Right atrium auricular region (tissue), 2 donors: ENCODE data around the gene TMEM150B. TPM values are rescaled to one million over a fixed set of nuclear protein-coding genes. Genes with fewer than 3 reads are reported as not detected.

Experiments used
- DNase-seq: peaks from one replicate; pipeline ENCODE4 v3.0.0-alpha.2; 2019; ENCODE audit warnings: low spot score
- H3K27ac ChIP-seq, 2 donors: fragments of 200-600 bp; sonication (generic); 1 replicate in 1 of 2; 2 replicates in 1 of 2; pipeline ENCODE4 v1.5.1; 2016 to 2019
- H3K27me3 ChIP-seq, 2 donors: fragments of 200-600 bp; sonication (generic); one replicate each; pipeline versions ENCODE4 v1.5.1 to v1.6.0; 2017 to 2019
- H3K36me3 ChIP-seq: fragments of 200-600 bp; sonication (generic); one replicate; pipeline ENCODE4 v1.5.1; 2016
- H3K4me1 ChIP-seq, 2 donors: fragments of 200-600 bp; sonication (generic); one replicate each; pipeline versions ENCODE4 v1.5.1 to v1.6.0; 2017 to 2019
- H3K4me3 ChIP-seq, 2 donors: fragments of 200-600 bp; sonication (generic); 1 replicate in 1 of 2; 2 replicates in 1 of 2; pipeline ENCODE4 v1.5.1; 2017 to 2019; ENCODE audit warnings: mild to moderate bottlenecking in 1 of 2, moderate library complexity in 1 of 2
- H3K9me3 ChIP-seq, 2 donors: fragments of 200-600 bp; sonication (generic); one replicate each; pipeline ENCODE4 v1.5.1; 2019
- CTCF ChIP-seq, 2 donors: fragments of 200-600 bp; sonication (generic); IDR thresholded peaks; one replicate each; pipeline ENCODE4 v1.5.1; 2019; ENCODE audit warnings: antibody characterized with exemption in 2 of 2
- total RNA-seq, 2 donors: library from RNA; depleted of rRNA; stranded (reverse); fragments of >200 nt; gene quantifications; one replicate each; pipeline ENCODE4 v1.1.0, GENCODE V29; 2016

TMEM150B gene
- total RNA-seq, 2 donors from 2014 or later: 3.3 TPM; not detected in 1

GRCh38 chr19:55277494-55277893, 47.6 kb downstream of the TMEM150B start:
- Histone ChIP-seq H3K27me3 (no peaks in the 10 kb centered on the region), H3K4me1 (peaks cover 0 to 15% of the 10 kb centered on the region in 2 donors), H3K36me3 (peaks cover 32% of the 10 kb centered on the region), H3K4me3 (no peak overlapping the region), H3K27ac (no peak overlapping the region), H3K9me3 (no peaks in the 10 kb centered on the region)
- TF ChIP-seq CTCF (IDR thresholded peaks at IDR 0.05): no peak
- no peak for DNase-seq

GRCh38 chr19:55276720-55277430, 48.3 kb downstream of the TMEM150B start:
- no peak for TF ChIP-seq CTCF (IDR thresholded peaks at IDR 0.05)
- H3K9me3 ChIP-seq: no peaks in the 10 kb centered on the region
- no peak overlapping the region for H3K4me3 ChIP-seq
- H3K4me1 ChIP-seq: peaks cover 0 to 15% of the 10 kb centered on the region in 2 donors
- no peak for DNase-seq
- no peaks in the 10 kb centered on the region for H3K27me3 ChIP-seq
- peaks cover 38% of the 10 kb centered on the region for H3K36me3 ChIP-seq
- no peak overlapping the region for H3K27ac ChIP-seq

GRCh38 chr19:55275851-55276719, 49.1 kb downstream of the TMEM150B start:
- DNase-seq: no peak
- Histone ChIP-seq H3K4me1 (peaks cover 0 to 15% of the 10 kb centered on the region in 2 donors), H3K36me3 (peaks cover 38% of the 10 kb centered on the region), H3K9me3 (no peaks in the 10 kb centered on the region), H3K27me3 (no peaks in the 10 kb centered on the region), H3K27ac (no peak overlapping the region), H3K4me3 (no peak overlapping the region)
- TF ChIP-seq CTCF (IDR thresholded peaks at IDR 0.05): no peak

- Histone ChIP-seq H3K4me3 (no peak overlapping the region), H3K27me3 (no peaks in the 10 kb centered on the region), H3K27ac (no peak overlapping the region), H3K4me1 (peaks cover 0 to 3% of the 10 kb centered on the region in 2 donors), H3K36me3 (peaks cover 38% of the 10 kb centered on the region), H3K9me3 (no peaks in the 10 kb centered on the region)
- no peak for TF ChIP-seq CTCF (IDR thresholded peaks at IDR 0.05)
- DNase-seq: no peak
These were observed 51.0 kb downstream of the TMEM150B start for GRCh38 chr19:55273978-55274707.

- Histone ChIP-seq H3K36me3 (peaks cover 30% of the 10 kb centered on the region), H3K27ac (no peak overlapping the region), H3K9me3 (no peaks in the 10 kb centered on the region), H3K27me3 (no peaks in the 10 kb centered on the region), H3K4me1 (no peaks in the 10 kb centered on the region), H3K4me3 (no peak overlapping the region)
- no peak for DNase-seq
- TF ChIP-seq CTCF (IDR thresholded peaks at IDR 0.05): no peak
These were observed 53.0 kb downstream of the TMEM150B start for GRCh38 chr19:55272142-55272541.
